HepG2 (cell line): ENCODE measurements around the gene POLR1G. TPM values are rescaled to one million over a fixed set of nuclear protein-coding genes. Genes with fewer than 3 reads are reported as not detected.

Experiments
- AGO1 ChIP-seq: fragments of 200-400 bp; formaldehyde crosslinking; IDR thresholded peaks from 2 replicates; pipeline ENCODE4 v1.6.1; 2017; ENCODE audit warnings: mild to moderate bottlenecking, low read depth, low read length, moderate library complexity; ENCODE audit not compliant: poor library complexity, severe bottlenecking
- FOSL2 ChIP-seq: sonication (generic); formaldehyde crosslinking; IDR thresholded peaks from 2 replicates; pipeline ENCODE4 v1.4.0; 2020; ENCODE audit warnings: missing genetic modification reagents
- FOXA3 ChIP-seq: IDR thresholded peaks from 2 replicates; pipeline ENCODE4 v1.6.1; 2016; ENCODE audit warnings: missing genetic modification reagents, missing compliant biosample characterization
- GFI1 ChIP-seq: sonication (generic); formaldehyde crosslinking; IDR thresholded peaks from 2 replicates; pipeline ENCODE4 v1.5.0; 2020; ENCODE audit warnings: missing genetic modification reagents, mild to moderate bottlenecking, borderline replicate concordance
- HOXA9 ChIP-seq: sonication (generic); formaldehyde crosslinking; IDR thresholded peaks from 2 replicates; pipeline ENCODE4 v1.8.1; 2022; ENCODE audit warnings: missing genetic modification reagents, mild to moderate bottlenecking, moderate library complexity, borderline replicate concordance
- HOXD1 ChIP-seq: sonication (generic); formaldehyde crosslinking; IDR thresholded peaks from 2 replicates; pipeline ENCODE4 v1.5.0; 2020; ENCODE audit warnings: missing genetic modification reagents
- KMT2A ChIP-seq: sonication (generic); formaldehyde crosslinking; IDR thresholded peaks from 2 replicates; pipeline ENCODE4 v1.4.0; 2020; ENCODE audit warnings: missing genetic modification reagents
- MED8 ChIP-seq: sonication (generic); formaldehyde crosslinking; IDR thresholded peaks from 2 replicates; pipeline ENCODE4 v1.8.1; 2023; ENCODE audit warnings: mild to moderate bottlenecking, missing genetic modification reagents; ENCODE audit not compliant: insufficient replicate concordance
- MEF2D ChIP-seq: sonication (generic); formaldehyde crosslinking; IDR thresholded peaks from 2 replicates; pipeline ENCODE4 v1.5.1; 2020; ENCODE audit warnings: mild to moderate bottlenecking, missing genetic modification reagents
- MEIS1 ChIP-seq: sonication (generic); formaldehyde crosslinking; IDR thresholded peaks from 2 replicates; pipeline ENCODE4 v1.9.0; 2021; ENCODE audit warnings: mild to moderate bottlenecking, missing genetic modification reagents, moderate library complexity, borderline replicate concordance
- NR2F1 ChIP-seq, 2 experiments: fragments of 450-650 bp in 1 of 2; formaldehyde crosslinking in 1 of 2; IDR thresholded peaks; 2 replicates each; pipeline versions ENCODE4 v1.5.0 to v1.6.1; 2016 to 2020; ENCODE audit warnings: mild to moderate bottlenecking in 1 of 2, missing compliant biosample characterization in 1 of 2, missing genetic modification reagents in 1 of 2, moderate library complexity in 1 of 2
- SMARCE1 ChIP-seq: fragments of 450-650 bp; IDR thresholded peaks from 2 replicates; pipeline ENCODE4 v1.6.1; 2017; ENCODE audit warnings: borderline replicate concordance
- THYN1 ChIP-seq: sonication (generic); formaldehyde crosslinking; IDR thresholded peaks from 2 replicates; pipeline ENCODE4 v1.8.1; 2023; ENCODE audit warnings: low read depth, mild to moderate bottlenecking, moderate library complexity, missing genetic modification reagents, borderline replicate concordance
- TIGD3 ChIP-seq: sonication (generic); formaldehyde crosslinking; IDR thresholded peaks from 2 replicates; pipeline ENCODE4 v1.5.1; 2020; ENCODE audit warnings: mild to moderate bottlenecking, missing genetic modification reagents, borderline replicate concordance
- ZNF121 ChIP-seq: sonication (generic); formaldehyde crosslinking; IDR thresholded peaks from 2 replicates; pipeline ENCODE4 v1.5.0; 2020; ENCODE audit warnings: mild to moderate bottlenecking, missing genetic modification reagents
- ZNF143 ChIP-seq: sonication (generic); formaldehyde crosslinking; IDR thresholded peaks from 2 replicates; pipeline ENCODE4 v1.4.0; 2020; ENCODE audit warnings: missing genetic modification reagents
- ZNF260 ChIP-seq: sonication (generic); formaldehyde crosslinking; IDR thresholded peaks from 2 replicates; pipeline ENCODE4 v1.4.0; 2020; ENCODE audit warnings: missing genetic modification reagents, low read depth, mild to moderate bottlenecking, borderline replicate concordance
- ZNF597 ChIP-seq: sonication (generic); formaldehyde crosslinking; IDR thresholded peaks from 2 replicates; pipeline ENCODE4 v1.5.0; 2020; ENCODE audit warnings: missing genetic modification reagents
- ZNF644 ChIP-seq: IDR thresholded peaks from 2 replicates; pipeline ENCODE4 v1.6.1; 2016; ENCODE audit warnings: low read depth
- ZNF782 ChIP-seq: sonication (generic); formaldehyde crosslinking; IDR thresholded peaks from 2 replicates; pipeline ENCODE4 v1.4.0; 2020; ENCODE audit warnings: missing genetic modification reagents, mild to moderate bottlenecking, borderline replicate concordance
- polyA plus RNA-seq, 8 experiments: library from polyadenylated mRNA; depleted of rRNA in 3 of 8; stranded (reverse) in 7 of 8; unstranded in 1 of 8; fragments of >200 nt; fragmentation: Illumina TruSeq in 4 of 8; extraction: Trizol in 4 of 8; gene quantifications; 2 replicates each; pipeline versions ENCODE4 v1.2.1 to v1.2.3, GENCODE V29; 2011 to 2016; ENCODE audit warnings: low read depth in 4 of 8, missing spikeins in 1 of 8, mixed read lengths in 1 of 8; ENCODE audit not compliant: insufficient read depth in 1 of 8
- total RNA-seq, 5 experiments: library from RNA; depleted of rRNA; stranded (reverse); fragments of >200 nt; fragmentation: Illumina TruSeq; extraction: Trizol; gene quantifications; 2 replicates each; pipeline ENCODE4 v1.2.3, GENCODE V29; 2016; ENCODE audit warnings: low read depth in 1 of 5
- TF ChIP-seq, protein P1 (sequence below): sonication (generic); formaldehyde crosslinking; IDR thresholded peaks from 2 replicates; pipeline ENCODE4 v1.5.1; 2020; ENCODE audit warnings: mild to moderate bottlenecking, missing genetic modification reagents
- TF ChIP-seq, protein P2 (sequence below): sonication (generic); formaldehyde crosslinking; IDR thresholded peaks from 2 replicates; pipeline ENCODE4 v1.5.1; 2020; ENCODE audit warnings: missing genetic modification reagents, mild to moderate bottlenecking, borderline replicate concordance

POLR1G gene
- total and polyA plus RNA-seq, 2 of the 13 experiments (the other 11 are each of a cell fraction or from before 2014, with no cell fraction given): 3.5 to 20.8 TPM

DNA sequence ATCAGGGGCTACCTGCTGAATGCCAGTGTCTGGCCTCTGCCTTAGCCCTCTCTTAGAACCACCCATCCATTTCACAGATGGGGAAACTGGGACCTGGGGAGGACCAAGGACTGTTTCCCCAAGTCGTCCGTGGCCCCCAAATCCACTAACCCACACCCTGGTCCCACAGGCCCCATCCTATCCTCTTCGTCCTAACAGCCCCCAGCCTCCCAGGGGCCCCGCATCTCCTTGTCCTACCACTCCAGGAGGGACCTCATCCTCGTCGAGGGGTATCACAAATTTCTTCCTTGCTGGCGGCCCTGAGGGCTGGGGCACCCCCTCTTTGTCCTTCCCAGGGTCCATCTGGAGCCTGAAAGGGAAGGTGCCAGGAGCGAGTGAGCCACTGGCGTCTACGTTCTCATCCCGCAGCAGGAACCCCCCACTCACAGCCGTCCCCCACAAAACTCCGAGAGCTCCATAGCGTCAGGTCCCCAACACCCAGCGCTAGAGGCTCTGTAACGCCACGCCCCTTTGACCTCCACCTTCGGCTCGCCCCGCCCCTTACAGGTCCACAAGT is 16.7 kb downstream of the POLR1G start (continued):
- TF ChIP-seq NR2F1 (CRISPR knock-in tag; IDR thresholded peaks at IDR 0.05) (peak in 1 of 2 experiments; percentile 58; a peak in 1 of 4 replicates), FOXA3 (CRISPR knock-in tag) (no peak), ZNF597 (CRISPR knock-in tag) (no peak), HOXA9 (CRISPR knock-in tag) (no peak), ZNF260 (CRISPR knock-in tag) (no peak), ZNF782 (CRISPR knock-in tag) (no peak), MEIS1 (no peak), TIGD3 (CRISPR knock-in tag) (no peak), KMT2A (CRISPR knock-in tag) (no peak), HOXD1 (CRISPR knock-in tag) (no peak), MED8 (CRISPR knock-in tag) (peak; percentile 6), SMARCE1 (no peak), MEF2D (CRISPR knock-in tag) (no peak), ZNF121 (CRISPR knock-in tag) (no peak), THYN1 (CRISPR knock-in tag) (no peak), FOSL2 (CRISPR knock-in tag) (no peak), ZNF644 (CRISPR knock-in tag) (no peak), GFI1 (0 out of 2 replicates have a peak, but pooled peaks have one; percentile 9), AGO1 (no peak), ZNF143 (CRISPR knock-in tag) (no peak)
- TF ChIP-seq, protein P1, sequence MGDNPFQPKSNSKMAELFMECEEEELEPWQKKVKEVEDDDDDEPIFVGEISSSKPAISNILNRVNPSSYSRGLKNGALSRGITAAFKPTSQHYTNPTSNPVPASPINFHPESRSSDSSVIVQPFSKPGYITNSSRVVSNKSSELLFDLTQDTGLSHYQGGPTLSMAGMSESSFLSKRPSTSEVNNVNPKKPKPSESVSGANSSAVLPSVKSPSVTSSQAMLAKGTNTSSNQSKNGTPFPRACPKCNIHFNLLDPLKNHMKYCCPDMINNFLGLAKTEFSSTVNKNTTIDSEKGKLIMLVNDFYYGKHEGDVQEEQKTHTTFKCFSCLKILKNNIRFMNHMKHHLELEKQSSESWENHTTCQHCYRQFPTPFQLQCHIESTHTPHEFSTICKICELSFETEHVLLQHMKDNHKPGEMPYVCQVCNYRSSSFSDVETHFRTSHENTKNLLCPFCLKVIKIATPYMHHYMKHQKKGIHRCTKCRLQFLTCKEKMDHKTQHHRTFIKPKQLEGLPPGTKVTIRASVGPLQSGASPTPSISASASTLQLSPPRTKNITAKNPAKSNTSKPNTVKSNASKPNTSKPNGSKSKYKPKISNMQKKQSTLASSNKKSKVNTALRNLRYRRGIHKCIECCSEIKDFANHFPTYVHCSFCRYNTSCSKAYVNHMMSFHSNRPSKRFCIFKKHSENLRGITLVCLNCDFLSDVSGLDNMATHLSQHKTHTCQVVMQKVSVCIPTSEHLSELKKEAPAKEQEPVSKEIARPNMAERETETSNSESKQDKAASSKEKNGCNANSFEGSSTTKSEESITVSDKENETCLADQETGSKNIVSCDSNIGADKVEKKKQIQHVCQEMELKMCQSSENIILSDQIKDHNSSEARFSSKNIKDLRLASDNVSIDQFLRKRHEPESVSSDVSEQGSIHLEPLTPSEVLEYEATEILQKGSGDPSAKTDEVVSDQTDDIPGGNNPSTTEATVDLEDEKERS (CRISPR knock-in tag): 0 out of 2 replicates have a peak, but pooled peaks have one; percentile 11
- TF ChIP-seq, protein P2, sequence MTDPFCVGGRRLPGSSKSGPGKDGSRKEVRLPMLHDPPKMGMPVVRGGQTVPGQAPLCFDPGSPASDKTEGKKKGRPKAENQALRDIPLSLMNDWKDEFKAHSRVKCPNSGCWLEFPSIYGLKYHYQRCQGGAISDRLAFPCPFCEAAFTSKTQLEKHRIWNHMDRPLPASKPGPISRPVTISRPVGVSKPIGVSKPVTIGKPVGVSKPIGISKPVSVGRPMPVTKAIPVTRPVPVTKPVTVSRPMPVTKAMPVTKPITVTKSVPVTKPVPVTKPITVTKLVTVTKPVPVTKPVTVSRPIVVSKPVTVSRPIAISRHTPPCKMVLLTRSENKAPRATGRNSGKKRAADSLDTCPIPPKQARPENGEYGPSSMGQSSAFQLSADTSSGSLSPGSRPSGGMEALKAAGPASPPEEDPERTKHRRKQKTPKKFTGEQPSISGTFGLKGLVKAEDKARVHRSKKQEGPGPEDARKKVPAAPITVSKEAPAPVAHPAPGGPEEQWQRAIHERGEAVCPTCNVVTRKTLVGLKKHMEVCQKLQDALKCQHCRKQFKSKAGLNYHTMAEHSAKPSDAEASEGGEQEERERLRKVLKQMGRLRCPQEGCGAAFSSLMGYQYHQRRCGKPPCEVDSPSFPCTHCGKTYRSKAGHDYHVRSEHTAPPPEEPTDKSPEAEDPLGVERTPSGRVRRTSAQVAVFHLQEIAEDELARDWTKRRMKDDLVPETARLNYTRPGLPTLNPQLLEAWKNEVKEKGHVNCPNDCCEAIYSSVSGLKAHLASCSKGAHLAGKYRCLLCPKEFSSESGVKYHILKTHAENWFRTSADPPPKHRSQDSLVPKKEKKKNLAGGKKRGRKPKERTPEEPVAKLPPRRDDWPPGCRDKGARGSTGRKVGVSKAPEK: 0 out of 2 replicates have a peak, but pooled peaks have one; percentile 9
